Endothelial cell of umbilical vein (primary cell): ENCODE measurements around the gene URM1. TPM values are rescaled to one million over a fixed set of nuclear protein-coding genes. Genes with fewer than 3 reads are reported as not detected.

Source experiments
- BruUV-seq: library from RNA; stranded (reverse); fragments of 400-500 nt; replicated peaks from 2 replicates; lab custom pipeline; 2021; lab: Mats Ljungman, UMichigan
- CTCF ChIA-PET: fragments of 300-600, 350-600 bp; sonication (Branson Sonifier 250); formaldehyde crosslinking; loops from one replicate; lab custom pipeline; 2021; ENCODE audit warnings: antibody characterized with exemption, inconsistent platforms; lab: Charles Lee
- POLR2A ChIA-PET: fragments of 300-600, 350-600 bp; sonication (Branson Sonifier 250); formaldehyde crosslinking; loops from one replicate; lab custom pipeline; 2021; ENCODE audit warnings: antibody characterized with exemption, inconsistent platforms; lab: Charles Lee
- DNase-seq: peaks from one replicate; pipeline ENCODE4 v3.0.0-alpha.2; 2011; ENCODE audit warnings: low read depth, low spot score
- FAIRE-seq: peaks from 2 replicates; lab custom pipeline; 2011; peaks lifted over from hg19 to GRCh38; lab: Jason Lieb, UNC
- H2AFZ ChIP-seq: 2 replicates; pipeline ENCODE4 v1.6.0; 2012; ENCODE audit warnings: low read depth, low read length, control low read depth, inconsistent platforms
- H3K27ac ChIP-seq: 2 replicates; pipeline ENCODE4 v1.5.1; 2011; ENCODE audit warnings: low read depth, mild to moderate bottlenecking, control low read depth, low read length, moderate library complexity; ENCODE audit not compliant: insufficient read depth
- H3K27me3 ChIP-seq, 2 experiments: 2 replicates each; pipeline versions ENCODE4 v1.6.0 to v1.6.1; 2011; ENCODE audit warnings: low read length in 2 of 2, mixed read lengths in 1 of 2; ENCODE audit not compliant: control insufficient read depth in 2 of 2, insufficient read depth in 2 of 2
- H3K36me3 ChIP-seq, 2 experiments: 2 replicates in 1 of 2; 3 replicates in 1 of 2; pipeline ENCODE4 v1.5.1; 2011; ENCODE audit warnings: low read length in 2 of 2, mild to moderate bottlenecking in 1 of 2, moderate library complexity in 1 of 2; ENCODE audit not compliant: control insufficient read depth in 2 of 2, insufficient read depth in 2 of 2; ENCODE audit errors: extremely low read depth in 1 of 2
- H3K4me1 ChIP-seq: 3 replicates; pipeline ENCODE4 v1.5.1; 2011; ENCODE audit warnings: mild to moderate bottlenecking, low read length; ENCODE audit not compliant: control insufficient read depth, insufficient read depth; ENCODE audit errors: extremely low read depth
- H3K4me2 ChIP-seq: 2 replicates; pipeline ENCODE4 v1.6.1; 2011; ENCODE audit warnings: low read length, control low read depth, mixed read lengths; ENCODE audit not compliant: insufficient read depth
- H3K4me3 ChIP-seq, 3 experiments: fragments of 200-600 bp in 1 of 3; sonication (generic), shearing (Covaris generic) in 1 of 3; replicated peaks in 1 of 3; 2 replicates each; pipeline ENCODE4 v1.5.1; 2011 to 2016; ENCODE audit warnings: control low read depth in 3 of 3, low read length in 3 of 3, mild to moderate bottlenecking in 2 of 3, inconsistent platforms in 1 of 3, low read depth in 1 of 3, moderate library complexity in 1 of 3; ENCODE audit not compliant: insufficient read depth in 1 of 3
- H3K79me2 ChIP-seq: 2 replicates; pipeline ENCODE4 v1.6.0; 2012; ENCODE audit warnings: low read length, inconsistent platforms; ENCODE audit not compliant: control insufficient read depth, insufficient read depth
- H3K9ac ChIP-seq: replicated peaks from 2 replicates; pipeline ENCODE3; 2011; ENCODE audit warnings: low read length, control low read depth; ENCODE audit not compliant: insufficient read depth; ENCODE audit errors: extremely low read depth
- H3K9me1 ChIP-seq: replicated peaks from 3 replicates; pipeline ENCODE4 v1.6.0; 2011; ENCODE audit warnings: mild to moderate bottlenecking, low read length; ENCODE audit not compliant: control insufficient read depth, insufficient read depth; ENCODE audit errors: extremely low read depth
- H3K9me3 ChIP-seq: replicated peaks from 2 replicates; pipeline ENCODE4 v1.5.1; 2012; ENCODE audit warnings: low read length, inconsistent platforms; ENCODE audit not compliant: control insufficient read depth, insufficient read depth
- H4K20me1 ChIP-seq: replicated peaks from 2 replicates; pipeline ENCODE3; 2011; ENCODE audit warnings: mild to moderate bottlenecking, low read length; ENCODE audit not compliant: control insufficient read depth, insufficient read depth; ENCODE audit errors: extremely low read depth
- EZH2 ChIP-seq: IDR thresholded peaks from 2 replicates; pipeline ENCODE4 v1.6.1; 2012; ENCODE audit warnings: borderline replicate concordance, low read depth, mild to moderate bottlenecking, moderate library complexity, low read length, inconsistent platforms; ENCODE audit not compliant: severe bottlenecking
- FOS ChIP-seq: IDR thresholded peaks from 2 replicates; pipeline ENCODE4 v1.6.1; 2011; ENCODE audit warnings: mild to moderate bottlenecking, low read length, moderate library complexity, borderline replicate concordance; ENCODE audit not compliant: insufficient read depth
- GATA2 ChIP-seq: IDR thresholded peaks from 2 replicates; pipeline ENCODE4 v1.7.0; 2011; ENCODE audit warnings: low read depth, mild to moderate bottlenecking, moderate library complexity, mixed read lengths, low read length; ENCODE audit not compliant: insufficient read length, insufficient read depth
- JUN ChIP-seq: IDR thresholded peaks from 2 replicates; pipeline ENCODE4 v1.6.1; 2011; ENCODE audit warnings: borderline replicate concordance, low read depth; ENCODE audit not compliant: insufficient read length, insufficient read depth
- MAX ChIP-seq: IDR thresholded peaks from 2 replicates; pipeline ENCODE4 v1.6.1; 2011; ENCODE audit not compliant: insufficient read depth, insufficient read length
- MYC ChIP-seq: IDR thresholded peaks from one replicate; pipeline ENCODE4 v1.6.1; 2011; ENCODE audit warnings: mild to moderate bottlenecking, low read depth, low read length
- POLR2A ChIP-seq: IDR thresholded peaks from 2 replicates; pipeline ENCODE4 v1.6.1; 2012; ENCODE audit warnings: low read depth, mild to moderate bottlenecking, control low read depth, low read length
- POLR2AphosphoS5 ChIP-seq: IDR thresholded peaks from 2 replicates; pipeline ENCODE4 v1.6.1; 2012; ENCODE audit warnings: low read depth, mild to moderate bottlenecking, control low read depth, low read length, moderate library complexity; ENCODE audit not compliant: insufficient read depth
- dilution Hi-C: fragments of 300-500 bp; cut with MboI; formaldehyde crosslinking; loops from one replicate; pipeline ENCODE4 v1.15.0; 2019; ENCODE audit warnings: low sequenced_read_pairs; ENCODE audit not compliant: extremely low pct_ligation_motif_present
- intact Hi-C: fragments of 100-400 bp; cut with micrococcal nuclease; formaldehyde crosslinking; loops from one replicate; pipeline ENCODE4 v1.10.0; 2022
- polyA plus RNA-seq, 4 experiments: library from polyadenylated mRNA; depleted of rRNA in 3 of 4; stranded (reverse) in 3 of 4; unstranded in 1 of 4; fragments of >200 nt; gene quantifications; 2 replicates each; pipeline versions ENCODE4 v1.2.1 to v1.2.3, GENCODE V29; 2011 to 2012; ENCODE audit warnings: missing spikeins in 1 of 4
- total RNA-seq: library from RNA; stranded (reverse); gene quantifications from 2 replicates; pipeline ENCODE4 v1.2.3, GENCODE V29; 2021
- TF ChIP-seq, protein P1 (sequence below), 2 donors: IDR thresholded peaks; 1 replicate in 1 of 2; 2 replicates in 1 of 2; pipeline ENCODE4 v1.5.1; 2011; ENCODE audit warnings: low read length in 2 of 2, mild to moderate bottlenecking in 2 of 2, moderate library complexity in 2 of 2, control low read depth in 1 of 2, inconsistent platforms in 1 of 2, low read depth in 1 of 2; ENCODE audit not compliant: insufficient read depth in 1 of 2; ENCODE audit errors: extremely low read depth in 1 of 2

Gene URM1
- total and polyA plus RNA-seq, 2 donors (not counting 3 experiments of a cell fraction or from before 2014, with no cell fraction given), result 86.5 to 100 TPM

GRCh38 chr9:128384801-128385495 lies 13.8 kb downstream of the URM1 start:
- no peaks in the 10 kb centered on the region for H3K9me1 ChIP-seq
- no peaks in the 10 kb centered on the region for H4K20me1 ChIP-seq
- no peaks in the 10 kb centered on the region for H3K79me2 ChIP-seq
- TF ChIP-seq JUN, result no peak
- no peak for TF ChIP-seq MAX
- TF ChIP-seq FOS, result no peak
- TF ChIP-seq POLR2AphosphoS5, result no peak
- TF ChIP-seq POLR2A, result no peak
- TF ChIP-seq EZH2, result no peak
- TF ChIP-seq MYC, result no peak
- no peak for TF ChIP-seq GATA2
- TF ChIP-seq, protein P1, sequence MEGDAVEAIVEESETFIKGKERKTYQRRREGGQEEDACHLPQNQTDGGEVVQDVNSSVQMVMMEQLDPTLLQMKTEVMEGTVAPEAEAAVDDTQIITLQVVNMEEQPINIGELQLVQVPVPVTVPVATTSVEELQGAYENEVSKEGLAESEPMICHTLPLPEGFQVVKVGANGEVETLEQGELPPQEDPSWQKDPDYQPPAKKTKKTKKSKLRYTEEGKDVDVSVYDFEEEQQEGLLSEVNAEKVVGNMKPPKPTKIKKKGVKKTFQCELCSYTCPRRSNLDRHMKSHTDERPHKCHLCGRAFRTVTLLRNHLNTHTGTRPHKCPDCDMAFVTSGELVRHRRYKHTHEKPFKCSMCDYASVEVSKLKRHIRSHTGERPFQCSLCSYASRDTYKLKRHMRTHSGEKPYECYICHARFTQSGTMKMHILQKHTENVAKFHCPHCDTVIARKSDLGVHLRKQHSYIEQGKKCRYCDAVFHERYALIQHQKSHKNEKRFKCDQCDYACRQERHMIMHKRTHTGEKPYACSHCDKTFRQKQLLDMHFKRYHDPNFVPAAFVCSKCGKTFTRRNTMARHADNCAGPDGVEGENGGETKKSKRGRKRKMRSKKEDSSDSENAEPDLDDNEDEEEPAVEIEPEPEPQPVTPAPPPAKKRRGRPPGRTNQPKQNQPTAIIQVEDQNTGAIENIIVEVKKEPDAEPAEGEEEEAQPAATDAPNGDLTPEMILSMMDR (IDR thresholded peaks at IDR 0.05; ENCODE audit: extremely low read depth in 1 of 2, insufficient read depth in 1 of 2, low read depth in 1 of 2, low read length in 2 of 2), result no peak
- dilution Hi-C loops, result no loop called here
- DNase-seq, result no peak
- no peak overlapping the region for H3K4me2 ChIP-seq
- ChIA-PET CTCF (interaction anchor here (1.2 to 3.3 kb wide), 2 partner anchors 20 to 35 kb away, joined by 3 to 12 read pairs; partner anchors contain the start of gene CERCAM), POLR2A (interaction anchor here (0.6 kb wide), 1 partner anchor 14 kb away, joined by 4 read pairs; the partner anchor contains the start of gene URM1)
- no TSS peak for BruUV-seq
- H3K4me1 ChIP-seq, result no peaks in the 10 kb centered on the region
- H3K9ac ChIP-seq, result no peak overlapping the region
- H3K4me3 ChIP-seq, result no peak overlapping the region
- no peaks in the 10 kb centered on the region for H3K9me3 ChIP-seq
- H3K36me3 ChIP-seq, result peaks cover 5 to 29% of the 10 kb centered on the region in 2 experiments
- no peak overlapping the region for H3K27ac ChIP-seq
- H2AFZ ChIP-seq, result no peak overlapping the region
- intact Hi-C loops, result no loop called here
- FAIRE-seq, result no peak
- H3K27me3 ChIP-seq, result no peaks in the 10 kb centered on the region
